Measurements from ENCODE around the gene PTPN3.

PTPN3 gene

GRCh38 chr9:109382585-109382984 lies 115.5 kb downstream of the PTPN3 start:
- TF ChIP-seq PATZ1 (CRISPR knock-in tag; IDR thresholded peaks at IDR 0.05; ENCODE audit: borderline replicate concordance) (no peak), TSHZ2 (CRISPR knock-in tag; IDR thresholded peaks at IDR 0.05) (no peak), SNAI2 (CRISPR knock-in tag; IDR thresholded peaks at IDR 0.05) (no peak), GLIS3 (CRISPR knock-in tag; IDR thresholded peaks at IDR 0.05) (no peak), CSRNP3 (CRISPR knock-in tag; IDR thresholded peaks at IDR 0.05) (no peak), CSDC2 (CRISPR knock-in tag; IDR thresholded peaks at IDR 0.05) (no peak), ZC3H10 (CRISPR knock-in tag; IDR thresholded peaks at IDR 0.05) (no peak), OSR1 (CRISPR knock-in tag; IDR thresholded peaks at IDR 0.05) (no peak), CREB5 (CRISPR knock-in tag; IDR thresholded peaks at IDR 0.05; ENCODE audit: low read depth) (no peak), POU6F1 (CRISPR knock-in tag; IDR thresholded peaks at IDR 0.05; ENCODE audit: borderline replicate concordance, low read depth) (no peak), ZNF8 (CRISPR knock-in tag; IDR thresholded peaks at IDR 0.05) (no peak), RARB (CRISPR knock-in tag; IDR thresholded peaks at IDR 0.05) (no peak), BACH2 (CRISPR knock-in tag; IDR thresholded peaks at IDR 0.05; ENCODE audit: borderline replicate concordance) (no peak), ZFP3 (CRISPR knock-in tag; IDR thresholded peaks at IDR 0.05) (no peak), ZFP30 (CRISPR knock-in tag; IDR thresholded peaks at IDR 0.05) (no peak), TCF4 (CRISPR knock-in tag; IDR thresholded peaks at IDR 0.05; ENCODE audit: borderline replicate concordance) (no peak), ARNTL (CRISPR knock-in tag; IDR thresholded peaks at IDR 0.05; ENCODE audit: borderline replicate concordance, low read depth) (no peak), ESRRG (CRISPR knock-in tag; IDR thresholded peaks at IDR 0.05) (no peak), ISL1 (CRISPR knock-in tag; IDR thresholded peaks at IDR 0.05) (no peak)
- ATAC-seq = no peak

GRCh38 chr9:109382182-109382581 lies 115.9 kb downstream of the PTPN3 start:
- ATAC-seq = no peak
- TF ChIP-seq OSR1 (CRISPR knock-in tag; IDR thresholded peaks at IDR 0.05) = no peak
- no peak for TF ChIP-seq GLIS3 (CRISPR knock-in tag; IDR thresholded peaks at IDR 0.05)
- TF ChIP-seq TCF4 (CRISPR knock-in tag; IDR thresholded peaks at IDR 0.05; ENCODE audit: borderline replicate concordance) = no peak
- TF ChIP-seq CSDC2 (CRISPR knock-in tag; IDR thresholded peaks at IDR 0.05) = no peak
- TF ChIP-seq CSRNP3 (CRISPR knock-in tag; IDR thresholded peaks at IDR 0.05) = no peak
